ENCODE results near the gene DYRK2. TPM values are rescaled to one million over a fixed set of nuclear protein-coding genes. Genes with fewer than 3 reads are reported as not detected.

Gene DYRK2
- total and polyA plus RNA-seq, 10 of the 15 experiments (the other 5 are each of a cell fraction or from before 2014, with no cell fraction given): 3.1 to 35.9 (median 12.2) TPM

DNA sequence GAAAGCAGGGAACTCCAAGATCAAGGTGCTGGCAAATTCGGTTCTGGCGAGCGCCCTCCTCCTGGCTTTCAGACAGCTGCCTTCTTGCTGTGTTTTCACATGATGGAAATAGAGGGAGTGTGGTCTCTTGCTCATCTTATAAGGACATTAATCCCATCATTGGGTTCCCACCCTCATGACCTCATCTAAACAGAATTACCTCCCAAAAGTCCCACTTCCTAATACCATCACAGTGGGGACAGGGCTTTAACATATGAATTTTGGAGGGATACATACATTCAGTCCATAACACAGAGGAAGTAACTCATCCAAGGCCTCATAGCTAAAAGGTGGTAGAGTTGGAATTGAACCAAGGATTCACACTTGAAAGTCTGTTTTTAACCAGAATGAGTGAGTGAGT is 28.6 kb downstream of the DYRK2 start (continued):
- TF ChIP-seq, protein P1, sequence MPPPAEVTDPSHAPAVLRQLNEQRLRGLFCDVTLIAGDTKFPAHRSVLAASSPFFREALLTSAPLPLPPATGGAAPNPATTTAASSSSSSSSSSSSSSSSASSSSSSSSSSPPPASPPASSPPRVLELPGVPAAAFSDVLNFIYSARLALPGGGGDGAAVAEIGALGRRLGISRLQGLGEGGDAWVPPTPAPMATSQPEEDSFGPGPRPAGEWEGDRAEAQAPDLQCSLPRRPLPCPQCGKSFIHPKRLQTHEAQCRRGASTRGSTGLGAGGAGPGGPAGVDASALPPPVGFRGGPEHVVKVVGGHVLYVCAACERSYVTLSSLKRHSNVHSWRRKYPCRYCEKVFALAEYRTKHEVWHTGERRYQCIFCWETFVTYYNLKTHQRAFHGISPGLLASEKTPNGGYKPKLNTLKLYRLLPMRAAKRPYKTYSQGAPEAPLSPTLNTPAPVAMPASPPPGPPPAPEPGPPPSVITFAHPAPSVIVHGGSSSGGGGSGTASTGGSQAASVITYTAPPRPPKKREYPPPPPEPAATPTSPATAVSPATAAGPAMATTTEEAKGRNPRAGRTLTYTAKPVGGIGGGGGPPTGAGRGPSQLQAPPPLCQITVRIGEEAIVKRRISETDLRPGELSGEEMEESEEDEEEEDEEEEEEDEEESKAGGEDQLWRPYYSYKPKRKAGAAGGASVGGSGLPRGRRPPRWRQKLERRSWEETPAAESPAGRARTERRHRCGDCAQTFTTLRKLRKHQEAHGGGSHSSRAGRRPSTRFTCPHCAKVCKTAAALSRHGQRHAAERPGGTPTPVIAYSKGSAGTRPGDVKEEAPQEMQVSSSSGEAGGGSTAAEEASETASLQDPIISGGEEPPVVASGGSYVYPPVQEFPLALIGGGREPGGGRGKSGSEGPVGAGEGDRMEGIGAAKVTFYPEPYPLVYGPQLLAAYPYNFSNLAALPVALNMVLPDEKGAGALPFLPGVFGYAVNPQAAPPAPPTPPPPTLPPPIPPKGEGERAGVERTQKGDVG (CRISPR knock-in tag; IDR thresholded peaks at IDR 0.05): no peak
- TF ChIP-seq POLR2AphosphoS2 (IDR thresholded peaks at IDR 0.05; ENCODE audit: low read depth, low read length) (no peak), PML (IDR thresholded peaks at IDR 0.05; ENCODE audit: low read length) (no peak), STAT1 (conservative IDR thresholded peaks at IDR 0.05) (no peak)

DNA sequence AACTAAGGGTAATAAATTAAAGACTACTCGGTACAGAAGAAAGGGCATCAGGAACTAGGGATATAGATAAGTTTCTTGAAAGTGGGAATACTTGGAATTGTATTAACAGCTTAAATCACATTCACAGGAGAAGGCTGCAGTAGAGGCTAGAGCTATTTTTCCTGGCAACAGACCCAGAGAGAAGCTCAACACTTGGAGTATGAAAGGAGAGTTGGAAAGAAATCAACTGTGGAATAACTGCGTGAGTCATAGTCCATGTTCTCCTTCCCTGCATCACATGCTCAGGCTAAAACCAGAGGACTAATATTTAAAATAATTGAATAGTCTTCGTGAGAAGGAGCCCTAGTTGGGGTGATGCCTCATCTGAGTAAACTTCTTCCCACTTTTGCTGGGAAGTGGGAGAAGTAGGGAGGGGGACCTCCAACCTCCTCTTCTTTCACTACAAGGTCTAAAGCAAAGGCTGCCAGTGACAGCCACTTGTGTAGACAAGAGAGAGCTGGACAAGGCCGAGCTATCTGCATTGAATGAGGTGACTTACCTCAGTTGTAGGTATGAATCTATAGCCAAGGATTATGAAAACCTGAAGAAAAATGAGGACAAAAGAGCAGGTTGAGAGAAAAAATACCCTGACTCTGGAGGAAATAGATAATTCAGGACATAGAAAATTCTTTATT is 32.7 kb downstream of the DYRK2 start:
- CTCF ChIA-PET: no interaction called here
- in situ Hi-C loops (cut with MboI) (no loop called here), intact Hi-C loops (cut with micrococcal nuclease; ENCODE audit: unreplicated experiment) (no loop called here)
- H3K9ac ChIP-seq (ENCODE audit: control insufficient read depth, insufficient read depth, low read length): no peak overlapping the region
- no peak overlapping the region for H3K4me3 ChIP-seq
- H3K9me3 ChIP-seq (replicated peaks; ENCODE audit: control insufficient read depth, insufficient read depth, low read length): no peaks in the 10 kb centered on the region
- H3K4me1 ChIP-seq (ENCODE audit: control insufficient read depth, insufficient read depth, low read length): no peaks in the 10 kb centered on the region
- no peaks in the 10 kb centered on the region for H3K79me2 ChIP-seq (ENCODE audit: control insufficient read depth, insufficient read depth, low read length)
- H3K27ac ChIP-seq (ENCODE audit: control insufficient read depth, insufficient read depth): no peak overlapping the region
- no peak for ATAC-seq
- RAD21 ChIA-PET (ENCODE audit: unreplicated experiment): no interaction called here
- FAIRE-seq: no peak
- no peaks in the 10 kb centered on the region for H3K27me3 ChIP-seq (replicated peaks in 1 of 2; ENCODE audit: control insufficient read depth in 2 of 2, insufficient read depth in 2 of 2, low read length in 1 of 2)
- H4K20me1 ChIP-seq (ENCODE audit: control insufficient read depth, insufficient read depth): no peaks in the 10 kb centered on the region
- POLR2A ChIA-PET: no interaction called here
- DNase-seq (ENCODE audit: low read depth, low spot score): no peak
- no peak overlapping the region for H2AFZ ChIP-seq (ENCODE audit: control insufficient read depth, low read depth, low read length)
- H3K4me2 ChIP-seq (ENCODE audit: control insufficient read depth, insufficient read depth): no peak overlapping the region
- SMC1A ChIA-PET (ENCODE audit: uncharacterized antibody, unreplicated experiment): interaction anchor here (1.9 kb wide), 1 partner anchor 10 kb away, joined by 5 read pairs; no protein-coding TSS in a partner anchor
- no TSS peak for BruUV-seq (replicated peaks)
- WGBS (ENCODE audit: insufficient coverage, insufficient replicate concordance, low lambda C conversion rate, missing lambda C conversion rate): 69% methylated on average over 4 of the region's 4 CpGs
- no peaks in the 10 kb centered on the region for H3K36me3 ChIP-seq (ENCODE audit: control insufficient read depth in 2 of 2, insufficient read depth in 2 of 2, low read length in 1 of 2)
- TF ChIP-seq RFX5 (IDR thresholded peaks at IDR 0.05; ENCODE audit: low read depth, low read length): no peak
- TF ChIP-seq POLR2AphosphoS2 (IDR thresholded peaks at IDR 0.05; ENCODE audit: low read depth, low read length): no peak
- TF ChIP-seq, protein P2, sequence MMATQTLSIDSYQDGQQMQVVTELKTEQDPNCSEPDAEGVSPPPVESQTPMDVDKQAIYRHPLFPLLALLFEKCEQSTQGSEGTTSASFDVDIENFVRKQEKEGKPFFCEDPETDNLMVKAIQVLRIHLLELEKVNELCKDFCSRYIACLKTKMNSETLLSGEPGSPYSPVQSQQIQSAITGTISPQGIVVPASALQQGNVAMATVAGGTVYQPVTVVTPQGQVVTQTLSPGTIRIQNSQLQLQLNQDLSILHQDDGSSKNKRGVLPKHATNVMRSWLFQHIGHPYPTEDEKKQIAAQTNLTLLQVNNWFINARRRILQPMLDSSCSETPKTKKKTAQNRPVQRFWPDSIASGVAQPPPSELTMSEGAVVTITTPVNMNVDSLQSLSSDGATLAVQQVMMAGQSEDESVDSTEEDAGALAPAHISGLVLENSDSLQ (IDR thresholded peaks at IDR 0.05): no peak
- TF ChIP-seq ZNF207 (IDR thresholded peaks at IDR 0.05; ENCODE audit: borderline replicate concordance): no peak
- TF ChIP-seq HDAC6 (IDR thresholded peaks at IDR 0.05; ENCODE audit: unreplicated experiment): no peak
- TF ChIP-seq SIX5 (IDR thresholded peaks at IDR 0.05; ENCODE audit: low read depth, low read length, severe bottlenecking): no peak
- TF ChIP-seq, protein P3, sequence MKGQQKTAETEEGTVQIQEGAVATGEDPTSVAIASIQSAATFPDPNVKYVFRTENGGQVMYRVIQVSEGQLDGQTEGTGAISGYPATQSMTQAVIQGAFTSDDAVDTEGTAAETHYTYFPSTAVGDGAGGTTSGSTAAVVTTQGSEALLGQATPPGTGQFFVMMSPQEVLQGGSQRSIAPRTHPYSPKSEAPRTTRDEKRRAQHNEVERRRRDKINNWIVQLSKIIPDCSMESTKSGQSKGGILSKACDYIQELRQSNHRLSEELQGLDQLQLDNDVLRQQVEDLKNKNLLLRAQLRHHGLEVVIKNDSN (IDR thresholded peaks at IDR 0.05; ENCODE audit: borderline replicate concordance, extremely low read length, insufficient read depth, low read depth, low read length): no peak
- TF ChIP-seq, protein P1 (CRISPR knock-in tag; IDR thresholded peaks at IDR 0.05): no peak
- no peak for TF ChIP-seq ZNF622 (IDR thresholded peaks at IDR 0.05)
- TF ChIP-seq SREBF1 (IDR thresholded peaks at IDR 0.05; ENCODE audit: low read length): no peak
- no peak for TF ChIP-seq MYC (IDR thresholded peaks at IDR 0.05; ENCODE audit: insufficient read depth, insufficient read length, insufficient replicate concordance, low read length, severe bottlenecking)
